Measurements from ENCODE around the gene AURKA.
A peak's percentile ranks its signal among the peaks of the same experiment; 100 is the strongest.

The AURKA gene

GRCh38 chr20:56392132-56392880 is at the start of gene AURKA, which contains the start of gene CSTF1:
Gene AURKA, minus strand, starts transcription at chr20:56392215. Its CDS starts 4,018 bp downstream, at chr20:56388197.
Gene CSTF1, plus strand, starts transcription at chr20:56392645. Its CDS starts 2,908 bp downstream, at chr20:56395553.
- peak; percentile 98 to 99 for DNase-seq

GRCh38 chr20:56440346-56441007 is 48.5 kb upstream of the AURKA start:
- DNase-seq = peak in 1 of 2 experiments; percentile 51

- no peak for DNase-seq
These were observed 47.8 kb upstream of the AURKA start for GRCh38 chr20:56439771-56440291.

GRCh38 chr20:56438284-56438683 is 46.3 kb upstream of the AURKA start:
- no peak for DNase-seq

GRCh38 chr20:56437196-56437960 is 45.4 kb upstream of the AURKA start:
- no peak for DNase-seq

GRCh38 chr20:56433880-56434255 is 41.9 kb upstream of the AURKA start:
- DNase-seq = no peak

GRCh38 chr20:56433221-56433879 is 41.3 kb upstream of the AURKA start:
- DNase-seq = no peak

GRCh38 chr20:56431471-56431870 is 39.5 kb upstream of the AURKA start:
- no peak for DNase-seq

- no peak for DNase-seq
These were observed 38.9 kb upstream of the AURKA start for GRCh38 chr20:56430957-56431356.

- DNase-seq = no peak
These were observed 38.4 kb upstream of the AURKA start for GRCh38 chr20:56430461-56430860.

GRCh38 chr20:56429941-56430340 is 37.9 kb upstream of the AURKA start:
- DNase-seq = no peak

- peak; percentile 46 to 73 for DNase-seq
These were observed 37.5 kb upstream of the AURKA start for GRCh38 chr20:56429502-56429901.

GRCh38 chr20:56428881-56429280 is 36.9 kb upstream of the AURKA start:
- DNase-seq = no peak

GRCh38 chr20:56428410-56428809 is 36.4 kb upstream of the AURKA start:
- DNase-seq = no peak

GRCh38 chr20:56427797-56428196 is 35.8 kb upstream of the AURKA start:
- no peak for DNase-seq

- DNase-seq = no peak
These were observed 34.9 kb upstream of the AURKA start for GRCh38 chr20:56426926-56427325.

GRCh38 chr20:56426026-56426425 is 34.0 kb upstream of the AURKA start:
- no peak for DNase-seq

GRCh38 chr20:56424931-56425330 is 32.9 kb upstream of the AURKA start:
- no peak for DNase-seq

- no peak for DNase-seq
These were observed 31.9 kb upstream of the AURKA start for GRCh38 chr20:56423886-56424285.

- no peak for DNase-seq
These were observed 31.2 kb upstream of the AURKA start for GRCh38 chr20:56423211-56423610.

GRCh38 chr20:56422824-56423189 is 30.8 kb upstream of the AURKA start:
- DNase-seq = no peak

- DNase-seq = no peak
These were observed 30.2 kb upstream of the AURKA start for GRCh38 chr20:56422076-56422823.
